Left lung (tissue), 10 donors: ENCODE data around the gene NDC1. TPM values are rescaled to one million over a fixed set of nuclear protein-coding genes. Genes with fewer than 3 reads are reported as not detected.

Source experiments
- ATAC-seq: fragments of 200-7000 bp; cut with Tn5 transposase; one replicate; pipeline ENCODE4 v1.9.1; 2020; ENCODE audit warnings: moderate library complexity
- DNase-seq, 4 donors: peaks; one replicate each; pipeline ENCODE4 v3.0.0-alpha.2; 2013 to 2020
- H3K27ac ChIP-seq, 2 donors: fragments of 200-600 bp; sonication (generic) in 1 of 2; one replicate each; pipeline versions ENCODE4 v1.5.0 to v1.8.0; 2020 to 2021
- H3K27me3 ChIP-seq, 2 donors: fragments of 200-600 bp; sonication (generic) in 1 of 2; one replicate each; pipeline versions ENCODE4 v1.5.0 to v1.8.0; 2020 to 2021
- H3K36me3 ChIP-seq, 2 donors: fragments of 200-600 bp; sonication (generic) in 1 of 2; one replicate each; pipeline versions ENCODE4 v1.5.0 to v1.8.0; 2020 to 2021
- H3K4me1 ChIP-seq, 2 donors: fragments of 200-600 bp; one replicate each; pipeline ENCODE4 v1.8.0; 2021
- H3K4me3 ChIP-seq, 2 donors: fragments of 200-600 bp; sonication (generic) in 1 of 2; one replicate each; pipeline versions ENCODE4 v1.5.0 to v1.8.0; 2020 to 2021; ENCODE audit warnings: mild to moderate bottlenecking in 1 of 2
- H3K9me3 ChIP-seq, 2 donors: fragments of 200-600 bp; sonication (generic) in 1 of 2; one replicate each; pipeline versions ENCODE4 v1.5.0 to v1.8.0; 2020 to 2021
- CTCF ChIP-seq, 2 donors: fragments of 200-600 bp; sonication (generic) in 1 of 2; IDR thresholded peaks; one replicate each; pipeline versions ENCODE4 v1.5.0 to v1.8.0; 2021; ENCODE audit warnings: antibody characterized with exemption in 2 of 2
- intact Hi-C, 2 donors: fragments of 100-400 bp; cut with DNase I; formaldehyde crosslinking; loops; one replicate each; pipeline versions ENCODE4 v1.11.2 to v1.14.2; 2022
- polyA plus RNA-seq, 6 donors: library from polyadenylated mRNA; unstranded; fragments of 120-200 nt; gene quantifications; one replicate each; pipeline ENCODE4 v1.2.1, GENCODE V29; 2013; ENCODE audit not compliant: insufficient read length in 6 of 6
- total RNA-seq, 2 donors: library from RNA; stranded (reverse); fragmentation: NEBNext Ultra II Directional; extraction: Animal tissue kit (Norgen Biotek cat#: 25700); gene quantifications; one replicate each; pipeline ENCODE4 v1.2.1, GENCODE V29; 2021
- donor health status: DM: no; HTN: yes; CAD: no.
- donor health status: DM: no; HTN: no; CAD: no.

The NDC1 gene
- total and polyA plus RNA-seq, 8 donors = 9.1 to 27.4 (median 20.6) TPM

- no peak for DNase-seq
- no peak for ATAC-seq
- no peak overlapping the region for H3K27ac ChIP-seq
- intact Hi-C loops = no loop called here
- H3K27me3 ChIP-seq = peaks cover under 1 to 37% of the 10 kb centered on the region in 2 donors
- TF ChIP-seq CTCF (IDR thresholded peaks at IDR 0.05) = no peak
- no peaks in the 10 kb centered on the region for H3K9me3 ChIP-seq
- H3K4me1 ChIP-seq = no peaks in the 10 kb centered on the region
- H3K36me3 ChIP-seq = no peaks in the 10 kb centered on the region
- no peak overlapping the region for H3K4me3 ChIP-seq
These were observed 107.0 kb downstream of the NDC1 start for GRCh38 chr1:53731043-53731600.

GRCh38 chr1:53730224-53730865 is 107.8 kb downstream of the NDC1 start:
- intact Hi-C loops = no loop called here
- ATAC-seq (no peak), DNase-seq (no peak)
- no peak overlapping the region for H3K4me3 ChIP-seq
- H3K27me3 ChIP-seq = peaks cover 0 to 30% of the 10 kb centered on the region in 2 donors
- no peaks in the 10 kb centered on the region for H3K4me1 ChIP-seq
- TF ChIP-seq CTCF (IDR thresholded peaks at IDR 0.05) = no peak
- no peak overlapping the region for H3K27ac ChIP-seq
- H3K9me3 ChIP-seq = no peaks in the 10 kb centered on the region
- H3K36me3 ChIP-seq = no peaks in the 10 kb centered on the region

- H3K9me3 ChIP-seq = no peaks in the 10 kb centered on the region
- H3K36me3 ChIP-seq = no peaks in the 10 kb centered on the region
- no peak for ATAC-seq
- TF ChIP-seq CTCF (IDR thresholded peaks at IDR 0.05) = no peak
- no peak overlapping the region for H3K4me3 ChIP-seq
- H3K27ac ChIP-seq = no peak overlapping the region
- DNase-seq = no peak
- H3K27me3 ChIP-seq = peaks cover 0 to 23% of the 10 kb centered on the region in 2 donors
- intact Hi-C loops = no loop called here
- H3K4me1 ChIP-seq = no peaks in the 10 kb centered on the region
These were observed 108.5 kb downstream of the NDC1 start for GRCh38 chr1:53729456-53730223.

- H3K27me3 ChIP-seq = peaks cover 0 to 15% of the 10 kb centered on the region in 2 donors
- H3K4me3 ChIP-seq = no peak overlapping the region
- no peaks in the 10 kb centered on the region for H3K36me3 ChIP-seq
- no peak for TF ChIP-seq CTCF (IDR thresholded peaks at IDR 0.05)
- ATAC-seq (no peak), DNase-seq (no peak)
- intact Hi-C loops = no loop called here
- no peaks in the 10 kb centered on the region for H3K4me1 ChIP-seq
- H3K27ac ChIP-seq = no peak overlapping the region
- no peaks in the 10 kb centered on the region for H3K9me3 ChIP-seq
These were observed 109.2 kb downstream of the NDC1 start for GRCh38 chr1:53728702-53729455.
